ENCODE results near the gene RTN4IP1.

The RTN4IP1 gene

DNA sequence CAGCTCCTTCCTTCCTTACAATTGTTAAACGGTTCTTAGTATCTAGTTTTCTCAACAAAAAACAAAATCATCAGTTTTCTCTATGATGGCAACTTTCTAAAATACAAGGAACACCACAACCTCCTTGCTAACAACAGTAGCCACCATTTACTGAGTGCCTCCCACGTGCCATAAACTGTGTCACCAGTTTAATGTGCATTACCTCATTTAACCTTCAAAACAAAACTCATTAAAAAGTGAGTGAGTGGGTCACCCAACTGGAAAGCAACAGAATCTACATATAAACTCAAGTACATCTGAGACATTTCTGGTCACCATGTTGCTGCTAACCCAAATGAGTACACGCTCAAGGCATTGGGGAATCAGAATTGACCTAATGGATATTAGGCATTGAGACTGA lies 11.0 kb downstream of the RTN4IP1 start:
- no peak overlapping the region for H3K27ac ChIP-seq
- H3K36me3 ChIP-seq: no peaks in the 10 kb centered on the region
- no peaks in the 10 kb centered on the region for H3K27me3 ChIP-seq (ENCODE audit: insufficient read depth, low read depth, severe bottlenecking)
- TF ChIP-seq, protein P1, sequence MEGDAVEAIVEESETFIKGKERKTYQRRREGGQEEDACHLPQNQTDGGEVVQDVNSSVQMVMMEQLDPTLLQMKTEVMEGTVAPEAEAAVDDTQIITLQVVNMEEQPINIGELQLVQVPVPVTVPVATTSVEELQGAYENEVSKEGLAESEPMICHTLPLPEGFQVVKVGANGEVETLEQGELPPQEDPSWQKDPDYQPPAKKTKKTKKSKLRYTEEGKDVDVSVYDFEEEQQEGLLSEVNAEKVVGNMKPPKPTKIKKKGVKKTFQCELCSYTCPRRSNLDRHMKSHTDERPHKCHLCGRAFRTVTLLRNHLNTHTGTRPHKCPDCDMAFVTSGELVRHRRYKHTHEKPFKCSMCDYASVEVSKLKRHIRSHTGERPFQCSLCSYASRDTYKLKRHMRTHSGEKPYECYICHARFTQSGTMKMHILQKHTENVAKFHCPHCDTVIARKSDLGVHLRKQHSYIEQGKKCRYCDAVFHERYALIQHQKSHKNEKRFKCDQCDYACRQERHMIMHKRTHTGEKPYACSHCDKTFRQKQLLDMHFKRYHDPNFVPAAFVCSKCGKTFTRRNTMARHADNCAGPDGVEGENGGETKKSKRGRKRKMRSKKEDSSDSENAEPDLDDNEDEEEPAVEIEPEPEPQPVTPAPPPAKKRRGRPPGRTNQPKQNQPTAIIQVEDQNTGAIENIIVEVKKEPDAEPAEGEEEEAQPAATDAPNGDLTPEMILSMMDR (IDR thresholded peaks at IDR 0.05; ENCODE audit: low read depth, low read length): no peak
- H3K4me3 ChIP-seq (ENCODE audit: low read depth, low read length): no peak overlapping the region
- no peak for DNase-seq
- H3K9me3 ChIP-seq (ENCODE audit: severe bottlenecking): no peaks in the 10 kb centered on the region

DNA sequence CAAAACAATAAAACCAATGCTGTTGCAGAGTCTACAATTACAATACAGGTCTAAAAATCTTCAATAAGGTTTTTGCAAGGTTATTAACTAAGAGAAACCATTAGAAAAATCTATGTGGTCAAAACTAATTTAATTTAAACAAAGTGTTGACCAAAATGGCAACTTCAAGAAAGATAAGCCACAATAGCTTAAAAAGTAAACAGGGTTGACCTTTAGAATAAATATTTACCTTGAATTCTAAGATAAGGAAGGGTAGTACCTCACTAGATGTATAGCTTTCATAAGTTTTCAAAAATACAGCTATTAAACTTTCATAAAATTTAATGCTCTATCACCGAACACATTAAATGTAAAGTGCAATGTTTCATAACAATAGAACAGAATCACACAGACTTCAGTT lies 11.4 kb downstream of the RTN4IP1 start:
- Histone ChIP-seq H3K27ac (no peak overlapping the region), H3K36me3 (no peaks in the 10 kb centered on the region), H3K27me3 (ENCODE audit: insufficient read depth, low read depth, severe bottlenecking) (no peaks in the 10 kb centered on the region), H3K4me3 (ENCODE audit: low read depth, low read length) (no peak overlapping the region), H3K9me3 (ENCODE audit: severe bottlenecking) (no peaks in the 10 kb centered on the region)
- no peak for DNase-seq
- TF ChIP-seq, protein P1 (IDR thresholded peaks at IDR 0.05; ENCODE audit: low read depth, low read length): no peak

DNA sequence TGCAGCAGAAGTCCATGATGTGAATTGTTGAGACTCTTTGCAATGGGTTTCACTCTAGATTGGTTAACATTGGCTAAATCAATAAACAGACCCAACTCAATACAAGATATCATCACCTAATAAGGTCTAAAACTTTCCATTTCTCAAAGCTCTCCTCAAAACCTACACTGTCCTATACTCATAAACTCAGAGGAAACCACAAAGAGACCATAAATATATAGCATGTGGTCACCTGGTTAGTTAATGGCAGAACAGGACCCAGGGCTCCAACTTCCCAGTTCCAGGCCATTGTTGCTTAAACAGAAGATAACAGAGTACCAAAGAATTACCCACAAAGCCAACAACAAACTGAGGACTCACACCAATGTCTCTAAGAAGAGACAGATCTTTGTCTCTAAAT lies 12.0 kb downstream of the RTN4IP1 start:
- no peaks in the 10 kb centered on the region for H3K36me3 ChIP-seq
- no peak overlapping the region for H3K4me3 ChIP-seq (ENCODE audit: low read depth, low read length)
- H3K9me3 ChIP-seq (ENCODE audit: severe bottlenecking): no peaks in the 10 kb centered on the region
- TF ChIP-seq, protein P1 (IDR thresholded peaks at IDR 0.05; ENCODE audit: low read depth, low read length): no peak
- H3K27ac ChIP-seq: no peak overlapping the region
- H3K27me3 ChIP-seq (ENCODE audit: insufficient read depth, low read depth, severe bottlenecking): no peaks in the 10 kb centered on the region
- DNase-seq: no peak

DNA sequence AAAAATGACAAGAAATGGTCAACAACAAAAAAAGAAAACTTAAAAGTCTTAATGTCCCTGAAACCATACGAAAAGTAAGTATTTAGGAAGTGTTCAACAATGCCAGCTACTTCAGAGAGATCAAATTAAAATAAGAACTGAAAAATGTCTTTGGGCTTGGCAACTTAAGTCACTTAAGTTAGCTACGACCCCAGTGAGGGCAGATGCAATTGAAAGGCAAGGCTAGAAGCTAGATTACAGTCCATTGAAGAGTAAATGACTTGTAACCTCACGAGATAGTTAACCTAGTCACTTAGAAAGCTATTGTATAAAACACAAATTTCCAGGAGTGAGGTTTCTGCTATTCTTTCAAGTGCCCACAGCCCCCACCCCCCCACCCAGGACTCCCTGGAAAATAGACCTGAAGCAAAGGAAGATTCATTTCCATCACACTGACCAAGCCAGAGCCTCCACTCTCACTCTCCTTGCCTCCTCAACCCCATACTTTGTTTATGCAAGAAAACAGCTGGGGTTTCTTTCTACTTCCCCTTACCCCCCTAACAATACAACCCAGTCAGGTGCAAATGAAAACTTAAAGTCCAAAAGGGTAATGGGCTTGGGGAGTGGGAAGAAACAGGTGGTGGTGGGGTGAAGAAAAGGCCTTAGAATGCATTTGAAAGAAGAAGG lies 14.6 kb downstream of the RTN4IP1 start:
- TF ChIP-seq, protein P1 (IDR thresholded peaks at IDR 0.05; ENCODE audit: low read depth, low read length): no peak
- no peak overlapping the region for H3K27ac ChIP-seq
- no peaks in the 10 kb centered on the region for H3K27me3 ChIP-seq (ENCODE audit: insufficient read depth, low read depth, severe bottlenecking)
- no peaks in the 10 kb centered on the region for H3K9me3 ChIP-seq (ENCODE audit: severe bottlenecking)
- no peak overlapping the region for H3K4me3 ChIP-seq (ENCODE audit: low read depth, low read length)
- no peaks in the 10 kb centered on the region for H3K36me3 ChIP-seq
- DNase-seq: no peak

DNA sequence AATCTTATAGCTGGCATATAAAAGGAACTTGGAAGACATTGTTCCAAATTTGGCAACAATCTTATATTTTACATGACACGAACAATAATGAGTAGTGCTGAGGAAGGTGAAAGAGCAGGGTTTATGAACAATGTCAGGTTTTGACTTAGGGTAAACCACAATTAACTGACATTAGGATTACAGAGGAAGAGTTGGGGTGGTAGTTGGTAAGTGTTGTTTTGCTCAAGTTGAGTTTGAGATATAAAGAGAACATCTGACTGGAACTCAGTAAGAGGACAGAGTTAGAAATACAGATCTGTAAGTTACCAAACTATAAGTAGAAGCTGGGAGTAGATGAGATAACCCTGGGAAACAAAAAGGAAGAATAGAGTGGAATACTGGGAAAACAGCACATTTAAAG lies 15.1 kb downstream of the RTN4IP1 start:
- Histone ChIP-seq H3K27ac (no peak overlapping the region), H3K9me3 (ENCODE audit: severe bottlenecking) (no peaks in the 10 kb centered on the region), H3K27me3 (ENCODE audit: insufficient read depth, low read depth, severe bottlenecking) (no peaks in the 10 kb centered on the region), H3K4me3 (ENCODE audit: low read depth, low read length) (no peak overlapping the region), H3K36me3 (no peaks in the 10 kb centered on the region)
- DNase-seq: no peak
- TF ChIP-seq, protein P1 (IDR thresholded peaks at IDR 0.05; ENCODE audit: low read depth, low read length): no peak

DNA sequence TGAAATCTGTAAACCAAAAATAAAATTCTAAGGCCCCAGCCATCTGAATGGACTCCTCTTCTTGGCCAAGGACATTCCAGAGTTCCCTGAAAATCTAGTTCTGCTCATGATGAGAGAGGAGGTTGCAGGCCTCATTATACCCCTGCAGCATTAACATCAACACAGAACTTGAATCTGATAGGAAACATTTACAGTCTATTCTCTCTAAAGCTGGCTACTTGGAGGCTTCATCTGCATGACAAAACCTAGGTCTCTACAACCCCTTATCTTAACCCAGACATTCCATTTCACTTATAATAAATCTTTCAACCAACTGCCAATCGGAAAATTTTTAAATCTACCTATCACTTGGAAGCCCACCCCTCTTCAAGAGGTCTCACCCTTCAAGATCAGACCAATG lies 15.7 kb downstream of the RTN4IP1 start:
- H3K9me3 ChIP-seq (ENCODE audit: severe bottlenecking): no peaks in the 10 kb centered on the region
- TF ChIP-seq, protein P1 (IDR thresholded peaks at IDR 0.05; ENCODE audit: low read depth, low read length): no peak
- H3K4me3 ChIP-seq (ENCODE audit: low read depth, low read length): no peak overlapping the region
- H3K27me3 ChIP-seq (ENCODE audit: insufficient read depth, low read depth, severe bottlenecking): no peaks in the 10 kb centered on the region
- no peak for DNase-seq
- no peak overlapping the region for H3K27ac ChIP-seq
- H3K36me3 ChIP-seq: no peaks in the 10 kb centered on the region
